GM12878 (cell line): ENCODE data around the gene PKMYT1. TPM values are rescaled to one million over a fixed set of nuclear protein-coding genes. Genes with fewer than 3 reads are reported as not detected.
A peak's percentile ranks its signal among the peaks of the same experiment; 100 is the strongest.

Source experiments
- GABPA ChIP-seq: IDR thresholded peaks from 2 replicates; pipeline ENCODE4 v1.6.1; 2014; ENCODE audit warnings: antibody characterized with exemption, low read depth, mild to moderate bottlenecking, inconsistent platforms
- KAT2A ChIP-seq: conservative IDR thresholded peaks from 2 replicates; pipeline ENCODE4 v1.6.1; 2011; ENCODE audit warnings: low read depth, low read length; ENCODE audit not compliant: control insufficient read depth
- LARP7 ChIP-seq: fragments of 450-650 bp; IDR thresholded peaks from 2 replicates; pipeline ENCODE4 v1.6.1; 2017; ENCODE audit warnings: mild to moderate bottlenecking
- NFYB ChIP-seq: IDR thresholded peaks from 2 replicates; pipeline ENCODE4 v1.6.1; 2011; ENCODE audit warnings: low read depth, mild to moderate bottlenecking, low read length, improper control_type of control experiment, moderate library complexity; ENCODE audit not compliant: insufficient read depth
- PKNOX1 ChIP-seq: fragments of 450-650 bp; IDR thresholded peaks from 2 replicates; pipeline ENCODE4 v1.6.1; 2016; ENCODE audit warnings: mild to moderate bottlenecking
- RELB ChIP-seq: fragments of 450-650 bp; IDR thresholded peaks from 2 replicates; pipeline ENCODE4 v1.6.1; 2017; ENCODE audit warnings: low read depth, mild to moderate bottlenecking, moderate library complexity
- SIN3A ChIP-seq: IDR thresholded peaks from 2 replicates; pipeline ENCODE4 v1.6.1; 2012; ENCODE audit warnings: low read depth, low read length, improper control_type of control experiment
- SMAD5 ChIP-seq: IDR thresholded peaks from 2 replicates; pipeline ENCODE4 v1.6.1; 2016; ENCODE audit warnings: antibody characterized with exemption, low read depth
- TCF12 ChIP-seq: IDR thresholded peaks from 2 replicates; pipeline ENCODE4 v1.6.1; 2011; ENCODE audit warnings: low read depth, mild to moderate bottlenecking, low read length
- TCF7 ChIP-seq: IDR thresholded peaks from 2 replicates; pipeline ENCODE4 v1.6.1; 2014; ENCODE audit warnings: antibody characterized with exemption, borderline replicate concordance
- ZNF274 ChIP-seq: IDR thresholded peaks from one replicate; pipeline ENCODE4 v1.8.0; 2011; ENCODE audit not compliant: insufficient read length, insufficient read depth
- ZZZ3 ChIP-seq: IDR thresholded peaks from 2 replicates; pipeline ENCODE4 v1.6.1; 2011; ENCODE audit warnings: low read depth; ENCODE audit not compliant: control insufficient read depth, insufficient read length
- polyA plus RNA-seq, 11 experiments: library from polyadenylated mRNA; depleted of rRNA in 4 of 11; unstranded in 6 of 11; stranded (reverse) in 5 of 11; fragments of >200 nt; fragmentation: Nextera tagmentation in 4 of 11; fragmentation: Illumina TruSeq in 1 of 11; extraction: Ambion mirVana in 4 of 11; extraction: Trizol in 1 of 11; gene quantifications; 1 replicate in 1 of 11; 2 replicates in 10 of 11; pipeline versions ENCODE4 v1.2.1 to v1.2.3, GENCODE V29; 2011 to 2016; ENCODE audit warnings: inconsistent platforms in 2 of 11, missing spikeins in 2 of 11, low read depth in 1 of 11
- total RNA-seq, 4 experiments: library from RNA; depleted of rRNA in 3 of 4; stranded (reverse); fragments of >200 nt in 3 of 4; fragmentation: Illumina TruSeq in 1 of 4; extraction: Trizol in 1 of 4; gene quantifications; 2 replicates each; pipeline versions ENCODE4 v1.2.1 to v1.2.3, GENCODE V29; 2013 to 2021

PKMYT1 gene
- total and polyA plus RNA-seq, 10 of the 15 experiments (the other 5 are each of a cell fraction or from before 2014, with no cell fraction given), result 4.6 to 101 (median 29.9) TPM

DNA sequence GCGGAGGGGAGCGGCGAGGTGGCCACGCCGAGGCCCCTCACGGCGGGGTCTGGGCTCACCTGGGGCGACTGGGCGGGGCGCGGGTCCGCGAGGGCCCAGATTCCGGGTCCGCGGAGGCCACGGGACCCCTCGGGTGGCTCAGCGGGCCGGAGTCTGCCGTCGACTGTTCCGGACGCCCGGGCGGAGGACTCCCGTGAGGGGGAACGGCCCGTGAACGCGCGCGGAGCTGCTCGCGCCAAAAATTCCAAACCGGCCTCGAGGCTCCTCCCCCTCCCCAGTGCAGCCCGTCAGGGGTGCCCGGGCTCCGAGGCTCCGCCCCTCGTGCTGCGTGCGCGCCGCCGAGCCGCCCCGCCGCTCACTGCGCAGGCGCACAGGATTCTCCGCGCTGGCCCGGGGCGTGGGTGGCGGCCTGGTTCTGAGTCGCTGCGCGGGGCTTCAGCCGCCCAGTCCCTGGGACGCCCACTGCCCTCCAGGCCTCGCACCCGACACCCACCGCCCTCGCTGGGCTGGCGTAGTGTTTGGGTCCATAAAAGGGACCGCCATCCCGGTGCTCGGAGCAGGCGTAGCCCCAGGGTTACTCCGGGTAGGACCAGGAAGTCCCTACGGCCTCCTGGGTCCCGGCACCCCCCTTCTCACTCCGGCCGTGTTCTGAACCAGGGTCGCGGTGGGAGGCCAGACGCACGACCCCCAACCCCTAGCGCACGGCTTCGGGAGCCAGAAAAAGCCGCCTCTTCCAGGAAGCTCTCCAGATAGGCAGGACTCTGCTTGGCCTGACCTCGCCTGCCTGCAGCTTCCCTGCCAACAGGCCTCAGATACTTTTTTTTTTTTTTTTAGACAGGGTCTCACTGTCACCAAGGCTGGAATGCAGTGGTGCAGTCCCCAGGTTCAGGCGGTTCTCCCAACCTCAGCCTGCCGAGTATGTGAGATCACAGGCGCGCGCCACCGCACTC, at the start of gene PKMYT1 (continued):
- TF ChIP-seq RELB, result peak; percentile 70
- TF ChIP-seq PKNOX1, result no peak
- TF ChIP-seq GABPA, result no peak
- peak; percentile 87 for TF ChIP-seq SMAD5
- TF ChIP-seq TCF12, result no peak
- no peak for TF ChIP-seq TCF7
- no peak for TF ChIP-seq KAT2A
- peak; percentile 93 for TF ChIP-seq LARP7
- TF ChIP-seq ZNF274, result no peak
- TF ChIP-seq SIN3A, result peak; percentile 89
- peak; percentile 51; the same call in 1 of the 2 replicates for TF ChIP-seq NFYB
- no peak for TF ChIP-seq ZZZ3
